Middle frontal gyrus (tissue), 1 donor: Measurements from ENCODE around the gene ISG20.
A peak's percentile ranks its signal among the peaks of the same experiment; 100 is the strongest.
"Not testable (repeated sequence)": the region's sequence is repeated elsewhere in the genome, so short reads cannot be mapped to it uniquely, and the experiment has no call there.

Experiments used
- DNase-seq: peaks from one replicate; pipeline ENCODE4 v3.0.0-alpha.2; 2015; ENCODE audit warnings: low spot score; ENCODE audit errors: extremely low spot score

Gene ISG20

DNA sequence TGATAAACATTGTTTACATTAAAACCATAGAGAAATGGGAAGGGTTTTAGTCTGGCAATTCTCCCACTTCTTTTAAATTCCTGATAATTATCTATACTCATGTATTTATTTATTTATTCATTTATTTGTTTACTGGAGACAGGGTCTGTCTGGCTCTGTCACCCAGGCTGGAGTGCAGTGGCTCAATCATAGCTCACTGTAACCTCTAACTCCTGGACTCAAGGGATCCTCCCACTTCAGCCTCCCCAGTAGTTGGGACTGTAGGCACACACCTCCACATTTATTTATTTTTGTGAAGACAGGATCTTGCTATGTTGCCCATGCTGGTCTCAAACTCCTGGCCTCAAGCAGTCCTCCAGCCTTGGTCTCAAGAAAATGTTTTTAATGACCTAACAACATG, 20.1 kb upstream of the ISG20 start:
- DNase-seq = no peak

DNA sequence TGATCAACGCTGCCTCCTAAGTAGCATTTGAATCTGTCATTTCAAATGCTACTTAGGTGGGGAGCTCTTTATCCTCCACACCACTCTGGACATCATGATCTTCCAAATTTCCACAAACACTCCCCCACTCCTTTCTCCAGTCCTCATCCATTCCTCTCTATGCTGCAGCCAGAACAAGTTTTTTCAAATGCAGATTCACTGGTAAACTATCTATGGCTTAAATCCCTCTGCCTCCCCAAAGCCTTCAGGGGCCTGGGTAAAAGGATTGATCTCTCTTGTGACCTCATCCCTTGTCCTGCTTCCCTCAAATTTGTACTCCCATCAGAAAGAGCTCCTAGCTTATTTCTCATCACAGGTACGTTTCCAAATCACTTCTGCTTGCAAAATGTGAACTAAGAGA, 19.0 kb upstream of the ISG20 start:
- no peak for DNase-seq

DNA sequence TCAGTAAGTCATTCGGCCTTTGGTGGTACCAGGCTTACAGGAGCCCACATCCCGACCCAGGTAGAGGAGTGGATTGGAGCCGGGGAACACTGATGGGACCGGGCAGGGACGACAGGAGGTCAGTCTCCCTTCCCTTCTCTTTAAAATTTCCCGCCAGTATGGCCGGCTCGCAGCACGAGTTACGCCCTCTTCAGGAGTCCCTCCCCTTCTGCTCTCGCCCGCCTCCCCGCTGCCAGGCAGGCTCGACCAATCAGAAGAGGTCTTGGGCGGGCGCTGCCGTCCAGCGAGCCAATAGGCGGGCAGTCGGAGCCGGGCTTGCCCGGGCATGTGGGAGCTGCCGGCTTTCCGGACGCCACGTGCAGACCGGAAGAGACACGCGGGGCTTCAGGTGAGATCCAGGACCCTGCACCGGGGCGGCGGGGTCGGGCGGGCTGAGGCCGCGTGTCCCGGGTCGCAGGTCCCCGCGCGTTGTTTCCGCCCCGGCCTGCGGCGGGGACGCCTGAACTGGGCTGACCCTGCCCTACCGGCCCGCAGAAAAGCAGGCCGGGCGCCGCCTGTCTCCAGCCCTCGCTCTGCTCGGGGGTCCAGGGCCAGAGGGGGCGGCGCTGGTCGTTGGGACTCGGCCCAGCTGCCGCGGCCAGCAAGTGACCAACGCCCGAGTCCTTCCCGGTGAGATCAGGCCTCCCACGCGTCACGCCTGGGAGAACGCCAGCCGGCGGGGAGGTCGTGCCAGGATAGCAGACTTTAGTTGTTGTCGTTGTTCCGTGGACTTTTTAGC, 17.6 kb upstream of the ISG20 start, which contains the start of gene AEN:
Gene AEN (plus strand): TSS at position 346 of the 778 bp plus-strand sequence. CDS start 4,870 bp downstream, outside the sequence.
- DNase-seq = peak; percentile 96

DNA sequence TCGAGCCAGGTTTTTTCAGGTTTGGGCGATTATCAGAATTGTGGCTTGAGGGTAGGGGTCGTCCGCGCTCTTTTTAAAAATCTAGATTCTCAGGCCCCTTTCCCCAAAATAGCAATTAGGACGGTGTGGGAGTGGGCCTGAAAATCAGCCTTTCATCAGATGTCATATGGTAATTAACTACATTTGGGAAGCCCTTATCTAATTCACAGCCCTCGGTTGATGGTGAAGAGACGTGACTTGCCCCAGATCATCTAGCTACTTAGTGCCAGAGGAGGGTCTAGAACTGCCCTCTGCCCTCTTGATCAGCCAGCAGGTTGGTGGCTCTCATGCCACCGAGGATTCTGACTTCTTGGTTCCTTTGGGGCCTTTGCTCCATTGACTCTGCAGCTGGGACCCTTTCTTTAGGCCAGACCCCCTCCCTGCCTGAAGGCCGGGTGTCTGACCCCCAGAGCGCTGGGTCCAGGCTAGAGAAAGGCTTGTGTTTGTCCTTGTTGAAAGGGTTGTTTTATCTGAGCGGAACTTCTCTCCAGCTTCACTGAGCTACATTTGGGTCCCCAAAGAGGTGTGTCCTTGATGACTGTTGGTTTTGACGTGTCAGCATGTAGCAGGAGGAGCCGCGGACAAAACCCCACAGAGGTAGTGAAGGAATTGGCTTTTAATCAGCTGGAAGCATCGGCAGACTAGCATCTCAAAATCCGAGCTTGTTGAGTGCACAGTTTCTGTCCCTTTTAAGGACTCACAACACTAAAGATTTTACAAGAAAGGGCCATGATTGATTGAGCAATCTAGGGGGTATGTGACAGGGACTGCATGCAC, 16.8 kb upstream of the ISG20 start:
- no peak for DNase-seq

DNA sequence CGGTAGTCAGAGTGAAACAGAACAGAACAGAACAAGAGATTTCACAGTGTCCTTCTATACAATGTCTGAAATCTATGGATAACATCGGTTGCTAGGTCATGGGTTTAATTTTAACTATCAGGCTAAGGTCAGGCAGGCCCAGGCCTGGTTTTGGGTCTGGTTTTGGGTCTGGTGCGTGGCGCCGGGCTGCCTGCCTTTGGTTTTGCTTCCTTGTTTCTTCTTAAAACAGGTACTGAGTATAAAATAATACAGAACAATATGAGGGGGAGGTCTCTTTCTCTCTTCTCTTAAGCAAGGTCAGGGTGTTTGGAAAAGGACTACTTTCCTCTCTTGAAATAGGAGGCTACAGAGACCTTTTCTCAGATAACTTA, 16.2 kb upstream of the ISG20 start:
- DNase-seq = no peak

DNA sequence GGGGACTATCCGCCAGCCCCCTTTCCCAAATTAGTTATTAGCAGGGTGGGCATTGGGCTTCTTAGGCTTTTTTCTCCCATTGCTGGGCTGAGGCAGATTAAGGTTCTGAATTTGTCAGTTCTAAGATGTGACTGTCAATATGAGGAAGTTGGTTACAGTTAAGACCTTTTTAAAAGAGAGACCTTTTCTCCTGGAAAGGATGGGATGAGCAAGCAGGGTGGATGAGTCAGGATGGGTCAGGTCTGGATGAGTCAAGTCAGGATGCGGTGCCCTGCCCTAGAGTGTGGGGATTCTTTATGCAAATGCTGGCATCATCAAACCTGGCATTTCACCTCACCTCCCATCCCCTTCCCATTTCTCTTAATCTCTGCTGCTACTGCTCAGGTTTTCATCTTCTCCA, 15.8 kb upstream of the ISG20 start:
- no peak for DNase-seq

DNA sequence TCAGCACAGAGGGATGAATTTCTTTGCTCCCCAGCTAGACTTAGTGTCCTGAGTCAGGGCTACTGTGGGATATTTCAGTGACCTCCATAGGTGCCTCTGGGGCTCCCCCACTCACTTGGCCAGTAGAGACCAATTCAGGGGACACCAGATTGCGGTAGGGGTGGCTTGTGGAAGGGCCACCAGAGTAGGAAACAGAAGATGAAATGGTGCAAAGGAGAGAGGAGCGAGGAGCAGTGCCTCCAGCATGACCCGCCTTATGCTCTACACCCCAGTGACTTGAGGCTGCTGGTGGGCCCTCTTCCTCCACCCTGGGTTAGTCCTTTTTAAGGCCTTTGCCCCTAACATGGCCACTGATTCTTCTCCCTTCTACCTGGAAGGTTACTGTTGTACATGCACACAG, 15.2 kb upstream of the ISG20 start:
- no peak for DNase-seq

DNA sequence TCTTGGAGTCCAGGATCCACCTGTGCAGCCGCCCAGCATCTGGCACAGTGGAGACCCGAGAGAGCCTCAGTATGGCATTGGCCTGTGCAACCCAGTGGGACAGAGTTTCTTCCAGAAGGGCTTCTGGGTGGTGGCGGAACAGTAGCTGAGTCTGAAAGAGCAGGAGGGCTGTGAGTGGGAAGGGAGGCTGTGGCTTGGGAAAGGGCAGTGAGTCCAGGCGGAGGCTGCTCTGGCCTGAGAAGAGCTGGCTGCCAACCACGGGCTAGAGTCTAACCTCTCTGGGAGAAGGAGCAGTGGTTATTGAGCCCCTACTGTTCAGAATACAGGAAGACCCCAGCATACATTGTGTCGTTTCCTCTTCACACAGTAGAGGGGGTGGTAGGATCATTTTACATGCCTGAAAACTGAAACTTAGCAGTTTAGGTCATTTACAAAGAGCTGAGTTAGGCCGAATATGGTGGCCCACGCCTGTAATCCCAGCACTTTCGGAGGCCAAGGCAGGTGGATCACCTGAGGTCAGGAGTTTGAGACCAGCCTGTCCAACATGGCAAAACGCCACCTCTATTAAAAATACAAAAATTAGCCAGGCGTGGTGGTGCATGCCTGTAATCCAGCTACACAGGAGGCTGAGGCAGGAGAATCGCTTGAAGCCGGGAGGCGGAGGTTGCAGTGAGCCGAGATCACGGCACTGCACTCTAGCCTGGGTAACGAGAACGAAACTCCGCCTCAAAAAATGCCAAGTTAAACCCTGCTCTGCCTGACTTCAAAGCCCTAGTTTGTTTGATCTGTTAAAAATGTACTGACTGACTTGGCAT, 14.5 kb upstream of the ISG20 start:
- no peak for DNase-seq

DNA sequence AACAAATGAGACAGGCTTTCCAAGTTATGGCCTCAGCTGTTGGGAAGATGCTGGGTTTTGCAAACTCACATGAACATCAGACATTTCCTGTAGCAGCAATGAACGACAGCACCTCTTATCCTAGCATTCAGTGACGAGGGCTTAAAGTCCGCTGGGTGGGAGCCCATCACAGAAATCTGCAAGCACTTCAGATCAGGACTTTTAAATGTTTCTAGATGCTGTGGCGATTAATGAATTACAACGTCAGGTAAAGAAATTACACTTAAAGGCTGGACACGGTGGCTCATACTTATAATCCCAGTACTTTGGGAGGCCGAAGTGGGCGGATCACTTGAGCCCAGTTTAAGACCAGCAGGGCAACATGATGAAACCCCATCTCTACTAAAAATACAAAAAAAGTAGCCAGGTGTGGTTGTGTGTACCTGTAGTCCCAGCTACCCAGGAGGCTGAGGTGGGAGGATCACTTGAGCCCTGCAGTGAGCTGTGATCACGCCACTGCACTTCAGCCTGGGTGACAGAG, 13.8 kb upstream of the ISG20 start:
- DNase-seq = no peak

DNA sequence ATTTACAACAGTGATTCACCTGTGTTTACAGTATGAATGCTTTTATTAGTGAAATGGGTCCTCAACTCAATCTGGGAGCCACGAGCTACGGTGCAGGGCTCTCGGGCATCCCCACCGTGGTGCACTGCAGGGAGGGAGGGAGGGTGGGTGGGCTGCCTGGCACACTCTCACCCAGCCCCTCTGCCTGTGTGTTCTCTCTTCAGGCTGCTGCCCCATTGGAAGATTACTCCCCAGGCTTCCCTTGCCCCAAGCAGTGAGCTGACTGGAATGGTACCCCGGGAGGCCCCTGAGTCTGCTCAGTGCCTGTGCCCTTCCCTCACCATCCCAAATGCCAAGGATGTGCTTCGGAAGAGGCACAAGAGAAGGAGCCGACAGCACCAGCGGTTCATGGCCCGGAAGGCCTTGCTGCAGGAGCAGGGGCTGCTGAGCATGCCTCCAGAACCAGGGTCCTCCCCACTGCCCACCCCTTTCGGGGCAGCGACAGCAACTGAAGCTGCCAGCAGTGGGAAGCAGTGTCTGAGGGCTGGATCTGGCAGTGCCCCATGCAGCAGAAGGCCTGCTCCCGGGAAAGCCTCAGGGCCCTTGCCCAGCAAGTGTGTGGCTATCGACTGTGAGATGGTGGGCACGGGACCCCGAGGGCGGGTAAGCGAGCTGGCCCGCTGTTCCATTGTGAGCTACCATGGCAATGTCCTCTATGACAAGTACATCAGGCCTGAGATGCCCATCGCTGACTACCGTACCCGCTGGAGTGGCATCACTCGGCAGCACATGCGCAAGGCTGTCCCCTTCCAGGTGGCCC, 12.7 kb upstream of the ISG20 start:
- DNase-seq = no peak

DNA sequence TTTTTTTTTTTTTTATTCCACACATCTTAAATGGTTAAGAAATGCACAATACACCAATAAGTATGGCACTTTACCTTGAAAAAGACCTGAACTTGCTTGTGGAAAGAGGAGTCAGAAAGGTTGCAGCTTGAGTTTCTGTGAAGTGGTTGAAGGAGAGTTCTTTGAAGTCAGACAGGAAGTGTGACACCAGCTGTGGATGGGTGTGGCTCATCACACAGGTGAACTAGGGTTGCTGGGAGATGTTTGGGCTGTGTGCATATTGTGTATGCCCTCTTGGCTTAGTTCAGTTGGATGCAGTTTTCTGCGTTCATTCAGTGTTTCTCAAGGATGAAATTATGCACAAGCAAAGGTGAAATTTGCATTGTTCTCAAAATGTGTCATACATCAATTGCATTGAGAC, 11.4 kb upstream of the ISG20 start:
- no peak for DNase-seq

DNA sequence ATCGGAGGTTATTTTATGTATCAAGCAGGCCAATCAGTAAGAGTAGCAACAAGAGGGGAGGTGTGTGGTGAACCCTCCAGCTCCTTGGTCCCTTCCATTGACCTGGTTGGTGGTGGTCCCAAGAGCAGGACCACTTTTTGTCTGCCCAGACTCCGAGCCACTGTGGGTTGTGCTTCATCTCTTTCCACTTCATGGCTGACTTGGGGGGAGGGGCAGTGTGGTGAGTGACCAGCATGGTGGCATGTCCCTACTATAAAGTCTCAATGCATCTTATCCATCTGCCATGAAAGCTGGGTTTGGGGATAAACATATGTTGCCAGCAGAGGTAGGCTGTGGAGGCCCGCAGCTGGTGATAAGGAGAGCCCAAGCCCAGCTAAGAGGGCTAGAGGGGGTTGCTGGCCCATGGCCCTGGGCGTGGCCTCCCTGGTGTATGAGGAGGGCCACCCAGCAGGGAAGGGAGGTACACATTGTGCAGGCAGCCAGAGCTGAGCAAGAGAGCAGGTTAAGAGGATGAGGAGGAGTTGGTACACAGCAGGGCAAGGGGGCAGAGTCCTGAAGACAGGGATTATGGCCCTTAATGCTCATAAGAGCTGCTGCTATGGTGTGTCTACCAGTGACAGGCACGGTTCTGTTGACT, 10.7 kb upstream of the ISG20 start:
- no peak for DNase-seq

DNA sequence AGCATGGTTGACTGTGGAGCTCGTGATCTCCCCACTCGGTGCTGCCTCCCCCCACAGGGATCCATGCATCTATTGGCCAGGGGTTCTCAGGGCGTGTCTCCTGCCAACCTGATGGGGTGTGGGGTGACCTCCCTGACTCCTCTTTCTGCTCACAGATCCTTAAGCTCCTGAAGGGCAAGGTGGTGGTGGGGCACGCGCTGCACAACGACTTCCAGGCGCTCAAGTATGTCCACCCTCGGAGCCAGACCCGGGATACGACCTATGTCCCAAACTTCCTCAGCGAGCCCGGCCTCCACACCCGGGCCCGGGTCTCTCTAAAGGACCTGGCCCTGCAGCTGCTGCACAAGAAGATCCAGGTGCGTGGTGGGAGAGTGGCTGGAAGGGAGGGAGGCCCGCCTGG, 9.7 kb upstream of the ISG20 start:
- DNase-seq = no peak

DNA sequence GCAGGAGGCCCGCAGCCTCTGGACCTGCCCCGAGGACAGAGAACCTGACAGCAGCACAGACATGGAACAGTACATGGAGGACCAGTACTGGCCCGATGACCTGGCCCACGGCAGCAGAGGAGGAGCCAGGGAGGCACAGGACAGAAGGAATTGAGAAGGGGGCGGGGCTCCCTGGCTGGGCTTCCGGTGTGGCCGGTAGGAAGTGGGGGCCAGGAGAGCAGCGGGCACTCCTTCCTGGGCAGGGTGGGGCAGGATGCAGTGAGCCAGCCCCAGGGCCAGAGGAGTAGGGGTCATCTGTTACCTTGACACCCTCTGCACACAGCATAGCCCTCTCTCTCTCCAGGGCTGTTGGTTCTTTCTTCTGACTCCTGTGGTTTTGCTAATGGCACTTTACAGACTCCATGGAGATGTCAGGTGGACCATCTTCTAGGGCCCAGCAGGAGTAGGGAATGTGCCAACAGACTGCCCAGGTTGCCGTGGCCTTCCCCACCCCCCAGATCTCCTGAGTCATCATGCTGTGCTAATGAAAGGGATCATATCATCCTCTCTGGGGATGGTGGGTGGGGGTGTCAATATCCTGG, 8.6 kb upstream of the ISG20 start:
- no peak for DNase-seq

DNA sequence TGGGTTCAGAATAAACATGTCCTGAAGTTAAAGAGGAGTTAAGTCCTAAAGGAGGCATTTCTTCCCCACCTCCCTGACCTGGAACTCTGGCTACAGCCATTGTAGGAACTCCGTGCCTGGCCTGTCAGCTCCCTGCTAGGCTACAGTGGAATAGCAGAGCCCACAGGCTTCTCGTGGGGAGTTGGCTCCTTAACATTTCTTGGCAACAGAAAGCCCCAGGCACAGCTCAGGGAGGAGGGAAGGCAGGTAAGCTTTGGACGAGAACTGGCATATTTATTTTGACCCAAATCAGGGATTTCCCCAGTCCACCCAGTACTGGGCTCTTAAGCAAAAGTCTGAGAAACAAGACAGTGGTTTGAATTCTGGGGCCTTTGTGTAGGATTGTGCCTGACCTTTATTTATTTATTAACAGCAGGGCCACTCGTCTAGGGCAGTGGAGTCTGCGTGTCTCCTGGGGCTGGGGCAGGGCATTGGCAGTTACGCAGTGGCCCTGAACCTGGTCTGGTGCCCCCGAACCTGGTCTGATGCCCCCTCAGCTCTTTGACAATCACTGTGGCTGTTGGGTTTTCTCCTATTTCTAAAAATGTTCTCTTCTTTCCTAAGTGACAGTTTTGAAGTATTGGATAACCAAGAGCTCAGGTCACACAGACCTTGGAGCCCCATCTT, 7.9 kb upstream of the ISG20 start:
- DNase-seq = no peak

DNA sequence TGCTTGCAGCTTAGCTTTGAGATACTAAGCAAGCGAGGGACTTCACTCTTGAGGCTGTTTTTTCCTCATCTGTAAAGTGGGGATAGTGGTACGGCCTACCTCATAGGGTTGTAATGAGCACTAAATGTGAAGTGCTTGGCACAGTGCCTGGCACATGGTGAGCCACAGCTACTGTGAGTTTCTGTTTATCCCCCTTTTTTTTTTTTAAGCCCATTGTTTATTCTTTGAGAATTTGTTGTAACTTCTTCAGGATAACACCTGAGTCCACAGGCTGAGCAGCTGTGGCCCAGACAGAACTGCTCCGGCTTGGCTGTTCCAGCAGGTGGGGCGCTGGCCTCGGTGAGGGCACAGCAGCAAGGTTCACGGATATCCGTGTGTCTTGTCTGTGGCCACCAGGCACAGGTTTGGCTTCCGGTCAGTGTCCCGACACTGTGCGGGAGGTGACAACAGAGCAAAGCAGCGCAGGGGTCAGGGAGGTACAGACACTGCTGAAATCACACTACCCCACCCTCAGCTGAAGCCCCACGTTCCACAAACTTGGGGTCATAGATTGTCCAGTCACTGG, 7.3 kb upstream of the ISG20 start:
- DNase-seq = no peak

DNA sequence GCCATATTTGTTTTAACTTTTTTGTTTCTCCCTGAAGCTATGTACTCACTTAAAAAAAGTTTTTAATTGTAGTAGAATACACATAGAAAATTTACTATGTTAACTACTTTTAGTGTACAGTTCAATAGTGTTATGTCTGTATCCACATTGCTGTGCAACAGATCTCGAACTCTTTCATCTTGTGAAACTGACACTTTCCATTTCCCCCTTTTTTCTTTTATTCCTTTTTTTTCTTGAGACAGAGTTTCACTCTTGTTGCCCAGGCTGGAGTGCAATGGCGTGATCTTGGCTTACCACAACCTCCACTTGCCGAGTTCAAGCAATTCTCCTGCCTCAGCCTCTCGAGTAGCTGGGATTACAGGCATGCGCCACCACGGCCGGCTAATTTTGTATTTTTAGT, 6.0 kb upstream of the ISG20 start:
- DNase-seq = not testable (repeated sequence)

DNA sequence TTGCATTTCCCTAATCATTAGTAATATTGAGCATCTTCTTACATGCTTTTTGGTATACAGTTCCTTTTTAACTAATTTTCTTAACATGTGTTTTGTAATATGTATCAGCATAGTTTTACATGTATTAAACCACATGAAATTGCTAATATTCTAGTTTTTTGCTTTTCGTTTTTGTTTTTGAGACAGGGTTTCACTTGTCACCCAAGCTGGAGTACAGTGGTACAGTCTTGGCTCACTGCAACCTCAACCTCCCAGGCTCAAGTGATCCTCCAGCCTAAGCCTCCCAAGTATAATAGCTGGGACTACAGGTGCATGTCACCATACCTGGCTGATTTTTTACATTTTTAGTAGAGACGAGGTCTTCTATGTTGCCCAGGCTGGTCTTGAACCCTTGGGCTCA, 4.4 kb upstream of the ISG20 start:
- DNase-seq = no peak

DNA sequence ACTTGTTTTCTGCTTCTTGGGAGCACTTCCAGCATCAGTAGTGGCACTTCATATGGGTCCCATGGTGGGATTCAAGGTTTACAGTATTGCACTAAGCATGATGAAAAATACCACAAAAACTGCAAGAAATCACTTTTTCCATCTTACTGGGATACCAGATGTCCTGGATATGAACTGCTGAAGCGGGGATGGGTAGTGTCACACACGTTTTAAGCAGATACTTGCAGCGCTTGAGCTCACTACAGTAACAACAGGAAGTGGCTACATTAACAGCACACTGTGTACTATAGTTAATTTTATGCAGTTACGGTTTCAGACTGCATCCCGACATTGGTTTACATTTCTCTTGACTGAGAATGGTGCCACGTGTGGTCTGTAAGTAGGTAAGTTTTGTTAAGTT, 3.5 kb upstream of the ISG20 start:
- no peak for DNase-seq
